NCI-H1105 treated with DMSO at 0.1 percent for 48 hours (cell line): ENCODE data around the gene S100A16.
"Not testable (repeated sequence)": the region's sequence is repeated elsewhere in the genome, so short reads cannot be mapped to it uniquely, and the experiment has no call there.

Experiments used
- DNase-seq: peaks from one replicate; lab custom pipeline; 2025; lab: John Stamatoyannopoulos, UW

The S100A16 gene

DNA sequence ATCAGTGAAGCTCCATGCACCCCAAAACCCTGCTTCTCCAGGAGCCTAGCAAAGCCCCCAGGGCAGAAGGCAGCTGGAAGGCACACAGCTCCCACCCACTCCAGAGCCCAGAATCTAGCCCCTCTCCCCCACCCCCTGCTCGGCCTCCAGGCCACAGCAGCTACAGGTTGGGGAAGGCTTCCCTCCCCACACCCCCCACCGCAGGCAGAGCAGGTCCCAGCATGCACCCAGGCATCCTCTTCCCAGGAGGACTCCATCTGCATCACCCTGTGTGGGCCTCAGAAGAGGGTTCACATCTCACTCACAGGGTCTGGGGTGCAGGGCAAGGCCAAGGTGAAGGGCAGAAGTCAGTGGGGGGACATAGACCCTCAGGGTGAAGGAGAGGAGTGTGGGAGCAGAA lies 2.5 kb upstream of the S100A16 start:
- DNase-seq: no peak

DNA sequence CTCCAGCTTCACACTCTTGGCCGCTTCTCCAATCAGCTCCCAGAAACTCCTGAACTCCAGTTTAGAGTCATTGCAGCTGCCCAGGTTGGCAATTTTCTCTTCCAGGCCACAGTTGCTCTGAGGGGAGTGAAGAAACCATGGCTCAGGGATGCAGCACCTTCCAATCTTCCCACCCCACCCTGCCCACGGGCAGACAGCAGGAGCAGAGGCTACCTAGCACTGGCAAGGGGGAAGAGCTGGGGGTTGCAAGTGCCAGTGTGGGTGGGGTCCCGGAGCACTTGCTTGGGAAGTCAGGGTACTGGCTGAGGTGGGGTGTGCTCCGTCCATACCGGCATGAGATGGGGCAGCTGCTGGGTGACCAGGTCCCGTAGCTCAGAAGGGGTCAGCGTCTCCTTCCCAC lies 2.0 kb upstream of the S100A16 start:
- no peak for DNase-seq

DNA sequence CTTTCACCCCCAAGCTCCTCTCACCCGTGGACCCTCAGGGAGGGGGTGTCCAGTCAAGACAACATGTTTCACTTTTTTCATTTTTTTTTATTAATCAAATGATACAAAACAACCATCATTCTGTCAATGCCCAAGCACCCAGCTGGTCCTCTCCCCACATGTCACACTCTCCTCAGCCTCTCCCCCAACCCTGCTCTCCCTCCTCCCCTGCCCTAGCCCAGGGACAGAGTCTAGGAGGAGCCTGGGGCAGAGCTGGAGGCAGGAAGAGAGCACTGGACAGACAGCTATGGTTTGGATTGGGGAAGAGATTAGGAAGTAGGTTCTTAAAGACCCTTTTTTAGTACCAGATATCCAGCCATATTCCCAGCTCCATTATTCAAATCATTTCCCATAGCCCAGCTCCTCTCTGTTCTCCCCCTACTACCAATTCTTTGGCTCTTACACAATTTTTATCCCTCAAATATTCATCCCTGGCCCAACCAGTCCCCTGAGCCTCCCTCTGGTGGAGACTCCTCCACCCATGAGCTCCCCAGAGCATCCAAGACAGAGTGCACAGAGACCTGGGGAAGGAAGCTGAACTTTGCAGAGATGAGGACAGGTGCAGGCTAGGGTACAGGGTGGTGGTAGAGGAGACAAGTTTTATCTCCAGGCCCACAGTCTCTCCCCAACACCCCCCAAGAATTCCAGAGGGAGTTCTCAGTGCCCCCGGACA lies 1.4 kb upstream of the S100A16 start:
- no peak for DNase-seq

DNA sequence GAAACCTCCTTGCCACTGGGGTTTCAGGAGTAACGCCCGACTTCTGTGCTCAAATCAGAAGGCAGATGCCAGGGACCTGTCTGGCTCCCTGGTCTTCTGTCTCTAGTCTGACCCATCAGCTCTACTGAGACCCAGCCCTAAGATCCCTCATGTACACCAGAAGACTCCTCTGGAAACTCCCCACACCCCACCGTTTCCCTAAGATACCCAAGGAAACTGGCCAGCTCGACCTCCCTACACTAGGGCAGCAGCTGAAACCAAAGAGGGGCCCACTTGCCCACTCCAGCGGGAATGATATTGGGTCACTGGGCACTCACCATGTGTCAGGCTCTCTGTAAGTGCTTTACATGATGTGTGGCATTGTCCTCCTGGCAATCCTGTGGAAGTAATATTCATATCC lies 469 bp upstream of the S100A16 start:
- DNase-seq: no peak

DNA sequence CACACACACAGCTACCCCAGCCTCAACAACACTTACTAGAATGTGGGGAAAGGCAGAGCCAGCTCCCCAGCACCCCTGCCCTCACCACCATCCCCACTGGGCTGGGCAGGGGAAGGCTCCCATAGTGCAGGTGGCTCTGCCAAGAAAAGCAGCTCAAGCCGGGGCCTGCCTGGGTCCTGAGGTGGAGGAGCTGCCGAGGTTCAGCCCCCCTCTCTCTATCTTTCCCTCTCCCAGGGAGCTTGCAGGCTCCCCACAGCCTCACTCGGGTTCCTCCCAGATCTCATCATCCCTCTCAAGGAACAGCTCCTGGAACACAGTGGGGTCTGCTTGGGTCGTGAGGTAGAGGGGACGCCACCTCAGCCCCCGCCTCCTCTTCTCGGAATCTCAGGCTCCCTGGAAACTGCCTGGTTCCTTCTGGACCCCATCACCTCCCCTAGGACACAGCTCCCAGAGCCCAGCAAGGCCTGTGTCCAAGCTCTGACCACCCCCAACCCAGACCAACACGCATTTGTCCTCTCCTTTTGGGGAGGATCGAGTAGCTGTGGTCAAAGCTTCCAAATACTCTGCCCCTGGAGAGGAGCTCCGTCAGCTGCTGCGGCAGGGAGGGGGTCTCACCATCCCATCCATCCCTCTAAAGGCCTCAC lies 704 bp downstream of the S100A16 start:
- no peak for DNase-seq

DNA sequence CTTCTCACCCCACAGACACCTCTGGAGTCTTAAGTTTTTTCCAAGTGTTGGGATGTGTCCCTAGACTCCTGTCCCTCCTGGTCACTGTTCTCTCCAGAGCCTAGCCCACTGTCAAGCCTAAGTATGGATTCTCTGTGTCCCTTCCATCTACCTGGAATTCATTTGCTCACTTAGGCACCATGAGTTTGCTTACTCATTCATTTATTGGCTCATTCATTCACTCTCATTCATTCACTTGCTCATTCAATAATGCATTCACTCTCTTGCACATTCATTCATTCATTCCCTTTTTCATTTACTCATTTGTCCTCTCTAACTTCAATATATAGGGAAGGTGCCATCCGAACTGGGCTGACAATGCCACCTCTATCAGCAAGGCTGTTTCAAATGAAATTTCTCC lies 1.6 kb downstream of the S100A16 start:
- no peak for DNase-seq

DNA sequence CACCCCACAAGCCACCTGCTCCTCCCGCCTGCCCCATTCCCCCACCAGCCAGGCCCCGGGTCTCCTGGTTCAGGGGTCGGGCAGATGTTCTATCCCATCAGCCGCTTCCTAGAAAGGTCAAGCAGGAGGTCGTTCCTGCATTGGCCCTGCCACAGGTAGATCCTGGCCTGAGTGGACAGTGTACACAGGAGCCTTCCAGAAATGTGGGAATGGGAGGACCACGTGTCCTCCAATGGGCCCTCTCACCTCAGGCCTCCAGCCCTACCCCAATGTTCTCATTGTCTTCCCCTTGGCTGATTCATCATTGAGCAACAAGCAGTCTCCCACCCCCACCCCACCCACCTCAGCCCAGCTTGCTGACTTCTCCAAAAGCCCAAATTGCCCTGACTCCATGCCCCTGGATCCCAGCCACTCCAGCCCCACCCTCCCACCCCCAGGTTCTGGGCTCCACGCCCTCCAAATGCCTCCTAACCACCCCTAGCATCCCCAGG lies 2.1 kb downstream of the S100A16 start:
- no peak for DNase-seq

DNA sequence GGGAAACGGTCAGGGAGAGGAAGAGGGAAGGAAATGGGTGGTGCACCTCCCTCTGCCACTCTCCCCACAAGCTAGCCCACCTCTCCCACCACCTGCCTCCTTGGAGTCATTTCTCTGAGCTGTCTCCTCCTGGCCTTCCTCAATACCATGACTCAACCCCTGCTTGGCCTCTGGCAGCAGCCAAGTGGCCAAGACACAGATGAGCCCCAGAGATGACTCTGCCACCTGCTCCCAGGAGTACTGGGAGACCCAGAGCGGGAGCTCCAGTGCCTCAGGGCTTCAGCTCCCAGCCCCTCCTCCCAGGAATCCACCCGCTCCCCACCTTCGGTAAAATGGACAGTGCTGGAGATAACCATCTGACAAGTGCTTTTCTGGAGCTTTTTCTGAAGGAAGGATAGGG lies 2.6 kb downstream of the S100A16 start:
- no peak for DNase-seq

DNA sequence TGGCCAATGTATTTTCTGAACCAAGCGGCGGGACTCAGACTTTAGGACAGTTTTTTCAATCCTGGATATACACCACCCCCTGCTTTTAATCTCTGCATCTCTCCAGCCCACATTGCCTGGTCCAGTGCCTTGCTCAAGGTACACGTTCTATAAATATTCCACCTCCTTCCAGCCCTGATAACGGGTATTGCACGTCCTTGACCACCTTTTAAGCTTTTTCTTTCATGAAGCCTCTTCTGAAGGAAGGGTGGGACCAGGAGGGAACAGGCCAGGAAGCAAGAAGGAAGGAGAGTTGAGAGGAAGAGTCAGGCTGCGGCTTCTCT lies 3.4 kb downstream of the S100A16 start:
- no peak for DNase-seq

DNA sequence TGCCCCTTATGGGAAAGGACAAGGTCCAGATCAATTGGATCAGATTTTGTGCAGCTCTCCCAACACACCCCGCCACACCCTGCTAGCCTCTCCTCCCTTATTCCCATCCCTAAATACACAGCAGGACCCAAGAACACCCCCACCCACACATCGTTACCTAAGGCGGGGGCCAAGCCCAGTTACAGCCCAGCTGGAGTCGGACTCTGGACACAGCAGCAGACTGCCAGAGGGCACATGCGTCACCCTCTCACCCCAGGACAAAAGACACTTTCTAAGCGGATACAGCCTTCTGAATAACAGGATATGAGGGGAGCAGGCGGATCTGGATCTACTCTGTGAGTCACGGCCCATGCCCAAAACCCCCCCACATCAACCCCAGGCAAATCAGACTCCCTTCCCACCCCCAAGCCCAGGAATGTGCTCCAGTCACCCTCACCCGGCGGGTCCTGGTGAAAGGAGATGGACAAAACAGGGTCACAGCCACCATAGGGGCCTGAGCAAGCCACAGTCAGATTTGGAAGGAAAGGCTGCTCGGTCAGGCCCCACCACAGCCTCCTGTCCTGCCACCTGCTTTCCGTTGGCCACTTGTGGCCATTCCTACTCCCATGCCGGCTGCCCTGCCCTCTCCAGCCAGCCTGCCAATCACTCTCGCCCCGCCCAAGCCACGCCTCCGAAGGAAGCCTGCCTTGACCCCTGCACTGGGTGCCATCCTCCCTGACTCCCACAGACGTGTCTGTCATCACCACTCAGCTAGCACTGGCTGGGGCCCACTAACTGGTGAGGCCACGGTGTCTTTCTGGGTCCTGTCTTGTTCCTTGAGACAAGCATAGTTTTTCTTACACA lies 4.0 kb downstream of the S100A16 start:
- no peak for DNase-seq

DNA sequence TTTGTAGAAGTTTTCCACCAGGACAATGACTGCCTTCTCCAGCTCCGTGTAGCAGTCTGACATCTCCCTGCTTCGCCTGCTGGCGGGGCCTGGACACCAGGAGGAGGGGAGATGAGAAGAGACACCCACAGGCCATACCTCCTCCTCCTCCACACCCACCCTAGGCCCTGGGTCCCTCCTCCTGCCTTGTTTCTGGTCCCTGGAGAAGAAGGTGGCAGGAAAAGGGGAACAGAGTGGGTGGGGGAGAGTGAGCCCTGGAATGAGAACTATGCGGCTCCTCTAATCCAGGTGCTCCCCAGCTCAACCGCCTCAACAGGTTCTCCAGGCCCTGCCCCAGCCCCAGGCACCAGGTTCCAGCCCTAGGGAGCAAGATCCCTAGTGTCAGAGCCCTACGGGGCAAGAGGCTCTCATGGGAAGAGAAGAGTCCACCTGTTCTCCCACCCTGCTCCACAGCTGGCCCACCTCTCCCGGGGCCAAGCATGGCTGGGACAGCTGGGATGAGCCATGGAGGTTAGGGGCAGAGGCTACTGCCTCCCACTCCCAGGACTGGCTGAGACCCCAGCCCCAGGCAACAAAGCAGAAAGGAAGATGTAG lies 4.8 kb downstream of the S100A16 start:
- DNase-seq: no peak

DNA sequence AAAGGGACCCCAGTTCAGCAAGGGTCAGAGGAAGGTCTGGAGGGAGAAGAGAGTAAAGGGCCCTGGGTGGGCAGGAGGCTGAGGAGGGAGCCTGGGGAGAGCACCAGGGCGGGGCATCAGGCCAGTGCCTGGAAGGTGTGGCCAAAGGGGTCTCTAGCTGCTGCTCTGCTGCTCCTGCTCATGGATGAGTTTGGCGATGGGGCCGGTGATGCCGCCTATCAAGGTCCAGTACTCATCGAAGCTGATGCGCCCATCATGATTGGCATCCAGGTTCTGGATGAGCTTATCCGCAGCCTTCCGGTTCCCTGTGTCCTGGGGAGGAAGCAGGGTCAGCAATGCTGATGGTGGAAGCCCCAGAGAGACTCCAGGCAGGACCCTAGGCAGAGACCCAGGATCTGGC lies 5.6 kb downstream of the S100A16 start:
- DNase-seq: no peak

DNA sequence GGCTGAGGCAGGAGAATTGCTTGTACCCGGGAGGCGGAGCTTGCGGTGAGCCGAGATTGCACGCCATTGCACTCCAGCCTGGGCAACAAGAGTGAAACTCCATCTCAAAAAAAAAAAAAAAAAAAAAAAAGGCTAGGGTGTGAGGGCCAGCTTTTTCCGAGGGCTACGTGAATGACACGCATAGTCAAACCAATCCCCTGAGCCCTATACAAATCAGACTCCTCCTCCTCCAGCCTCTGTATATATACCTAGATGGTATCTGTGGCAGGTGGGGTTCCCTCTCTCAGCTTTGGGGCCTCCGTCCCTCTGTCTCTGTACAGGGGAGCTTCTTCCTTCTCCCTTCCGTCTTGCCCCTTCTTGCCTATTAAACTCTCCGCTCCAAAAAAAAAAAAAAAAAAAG lies 6.7 kb downstream of the S100A16 start:
- no peak for DNase-seq

DNA sequence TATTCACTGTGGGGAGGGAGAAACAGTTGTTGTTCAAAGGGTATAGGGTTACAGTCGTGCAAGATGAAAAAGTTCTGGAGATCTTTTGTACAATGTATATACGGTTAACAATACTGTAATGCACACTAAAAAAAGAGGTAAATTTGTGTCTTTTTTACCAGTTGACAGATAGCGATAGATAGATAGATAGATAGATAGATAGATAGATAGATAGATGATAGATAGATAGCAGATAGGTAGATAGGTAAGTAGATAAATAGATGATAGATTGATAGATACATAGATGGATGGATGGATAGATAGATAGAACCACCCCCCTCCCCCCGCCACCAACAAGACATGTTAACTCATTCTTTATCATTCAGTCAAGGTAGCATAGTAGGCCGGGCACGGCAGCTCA lies 10.2 kb downstream of the S100A16 start:
- no peak for DNase-seq

DNA sequence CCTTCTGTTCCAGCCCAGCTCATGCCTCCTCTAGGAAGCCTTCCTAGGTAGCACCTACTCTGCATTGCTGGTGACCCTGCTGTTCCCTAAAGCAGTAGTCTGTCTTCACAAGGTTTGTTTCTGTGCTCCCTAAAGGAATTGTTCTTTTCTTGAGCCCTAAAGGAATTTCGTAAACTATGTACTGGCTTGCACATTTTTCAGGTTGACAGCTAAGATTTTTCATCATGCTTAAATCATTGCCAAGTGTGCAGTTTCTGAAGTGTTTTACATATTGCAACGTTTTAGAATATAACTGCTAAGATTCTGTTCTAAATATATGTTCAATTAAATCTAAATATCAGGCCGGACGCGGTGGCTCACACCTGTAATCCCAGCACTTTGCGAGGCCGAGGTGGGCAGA lies 13.1 kb downstream of the S100A16 start:
- no peak for DNase-seq

DNA sequence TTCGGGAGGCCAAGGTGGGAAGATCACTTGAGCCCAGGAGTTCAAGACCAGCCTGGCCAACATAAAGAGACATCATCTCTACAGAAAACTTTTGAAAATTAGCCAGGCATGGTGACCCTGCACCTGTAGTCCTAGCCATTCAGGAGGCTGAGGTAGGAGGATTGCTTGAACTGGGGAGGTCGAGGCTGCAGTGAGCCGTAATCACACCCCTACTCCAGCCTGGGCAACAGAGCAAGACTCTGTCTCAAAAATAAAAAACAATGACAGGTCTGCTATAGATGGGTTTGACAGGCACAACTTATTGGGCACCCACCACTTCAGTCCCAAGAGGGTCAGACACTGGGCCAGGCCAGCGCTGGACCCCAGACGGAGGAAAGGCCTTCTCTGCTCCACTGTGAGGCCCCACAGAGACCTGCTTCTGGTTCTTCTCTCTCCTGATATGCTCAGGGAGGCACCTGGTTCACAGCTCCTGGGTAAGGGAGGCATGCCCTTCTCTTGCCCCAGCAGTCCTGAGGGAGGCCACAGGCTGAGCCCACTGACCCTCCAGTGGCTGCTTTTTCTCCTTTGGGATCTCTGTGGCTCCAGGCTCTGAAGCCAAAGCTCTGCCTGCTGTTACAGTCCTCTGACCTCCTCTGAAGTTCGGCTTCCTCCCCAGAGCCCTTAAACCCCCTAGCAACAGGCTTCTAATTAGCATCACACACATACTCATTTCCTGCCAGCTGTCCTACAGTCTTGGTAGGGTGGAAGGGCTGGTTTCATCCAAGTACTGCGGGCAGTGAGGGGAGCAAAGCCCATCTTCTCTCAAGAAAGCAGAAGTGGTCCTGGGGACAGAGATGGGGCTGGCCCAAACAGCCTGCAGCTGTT lies 14.4 kb downstream of the S100A16 start:
- DNase-seq: no peak

DNA sequence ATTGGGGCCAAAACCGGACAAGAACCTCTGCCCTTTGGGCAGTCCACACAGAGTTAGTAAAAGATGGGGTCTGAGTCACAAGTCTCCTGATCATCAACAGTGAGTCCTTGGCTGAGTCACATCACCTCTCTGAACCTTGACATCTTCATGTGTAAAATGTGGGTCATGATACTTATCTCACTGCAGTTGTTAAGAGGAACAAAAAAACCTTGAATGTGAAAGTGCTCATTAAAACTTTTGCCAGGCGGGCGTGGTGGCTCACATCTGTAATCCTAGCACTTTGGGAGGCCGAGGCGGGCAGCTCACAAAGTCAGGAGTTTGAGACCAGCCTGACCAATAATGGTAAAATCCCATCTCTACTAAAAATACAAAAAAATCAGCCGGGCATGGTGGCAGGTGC lies 15.7 kb downstream of the S100A16 start:
- DNase-seq: no peak

DNA sequence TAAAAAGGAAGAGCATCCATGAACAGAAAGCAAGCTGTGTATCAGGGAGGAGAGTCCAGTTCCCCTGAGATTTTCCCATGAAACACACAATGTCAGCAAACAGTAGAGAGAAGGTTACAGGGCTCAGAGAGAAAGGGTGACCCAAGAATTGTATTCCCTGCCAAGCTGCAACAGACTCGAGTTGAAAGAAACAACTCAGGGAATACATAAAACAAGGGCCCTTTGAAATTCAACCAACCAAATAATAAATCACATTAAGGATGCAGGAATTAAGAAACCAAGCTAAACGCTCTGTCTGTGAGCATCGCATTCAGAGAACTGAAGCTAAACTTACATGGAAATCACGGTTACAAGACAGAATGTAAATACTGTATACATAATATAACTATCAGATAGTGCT lies 20.2 kb downstream of the S100A16 start:
- DNase-seq: no peak

DNA sequence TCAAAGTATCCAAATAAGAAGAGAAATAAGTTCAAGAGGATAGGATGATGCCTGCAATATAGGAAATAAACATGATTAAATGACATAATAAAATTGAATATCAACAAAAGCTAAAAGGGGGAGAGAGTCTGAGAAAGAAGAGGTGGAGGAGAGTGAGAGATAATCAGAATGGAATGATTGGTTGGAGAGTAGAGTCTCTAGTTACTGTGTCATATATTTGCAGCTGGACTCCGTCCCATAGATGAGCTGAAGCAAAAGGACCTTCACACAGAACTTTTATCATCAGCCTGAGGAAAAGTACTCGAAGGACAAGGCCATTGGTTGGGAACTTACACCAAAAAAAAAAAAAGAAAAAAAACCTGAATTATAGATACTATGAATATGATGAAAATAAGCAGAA lies 24.5 kb downstream of the S100A16 start:
- DNase-seq: no peak

DNA sequence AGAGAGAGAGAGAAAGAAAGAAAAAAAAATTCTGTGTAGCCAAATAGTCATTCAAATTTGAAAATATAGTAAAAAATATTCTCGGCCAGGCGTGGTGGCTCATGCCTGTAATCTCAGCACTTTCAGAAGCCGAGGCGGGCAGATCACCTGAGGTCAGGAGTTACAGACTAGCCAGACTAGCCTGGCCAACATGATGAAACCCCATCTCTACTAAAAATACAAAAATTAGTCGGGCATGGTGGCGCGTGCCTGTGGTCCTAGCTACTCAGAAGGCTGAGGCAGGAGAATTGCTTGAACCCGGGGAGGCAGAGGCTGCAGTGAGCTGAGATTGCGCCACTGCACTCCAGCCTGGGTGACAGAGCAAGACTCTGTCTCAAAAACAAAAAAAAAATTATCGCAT lies 24.9 kb downstream of the S100A16 start:
- DNase-seq: not testable (repeated sequence)

DNA sequence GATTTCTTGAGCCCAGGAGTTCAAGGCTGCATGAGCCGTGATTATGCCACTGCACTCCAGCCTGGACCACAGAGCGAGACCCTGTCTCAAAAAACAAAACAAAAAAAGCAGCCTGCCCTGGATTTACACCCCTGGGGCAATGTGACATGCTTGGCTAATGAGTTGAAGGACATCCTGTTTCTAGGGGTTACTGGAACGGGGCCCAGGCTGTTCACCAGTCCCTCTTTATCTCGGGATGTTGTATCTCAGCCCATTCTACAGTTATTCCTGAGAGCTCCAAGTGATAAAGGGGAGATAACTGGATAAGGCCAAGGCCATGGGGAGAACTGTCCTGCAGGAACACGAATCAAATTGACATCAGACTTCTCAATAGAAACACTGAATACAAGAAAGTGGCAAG lies 25.6 kb downstream of the S100A16 start:
- no peak for DNase-seq

DNA sequence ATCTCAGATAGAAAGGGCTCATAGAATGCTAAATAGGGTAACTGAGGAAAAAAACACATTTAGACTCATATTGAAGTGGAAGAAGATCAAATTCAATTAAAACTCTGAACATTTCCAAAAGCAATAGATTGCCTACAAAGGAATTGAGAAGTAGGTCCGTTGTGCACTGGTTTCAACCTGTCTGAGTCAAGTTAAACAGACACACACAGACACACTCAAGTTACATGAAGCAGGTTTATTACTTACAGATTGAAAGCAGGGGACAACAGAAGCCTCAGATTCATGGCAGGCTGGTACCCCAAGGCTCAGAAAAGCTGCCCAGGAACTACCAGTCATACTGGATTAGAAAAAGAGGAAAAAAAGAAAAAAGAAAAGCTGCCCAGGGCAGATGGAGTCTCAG lies 26.6 kb downstream of the S100A16 start:
- DNase-seq: no peak
